ENCODE measurements around the gene LRGUK. TPM values are rescaled to one million over a fixed set of nuclear protein-coding genes. Genes with fewer than 3 reads are reported as not detected.

Gene LRGUK
- polyA plus RNA-seq, 3 donors, result 0.41 TPM; not detected in 2

DNA sequence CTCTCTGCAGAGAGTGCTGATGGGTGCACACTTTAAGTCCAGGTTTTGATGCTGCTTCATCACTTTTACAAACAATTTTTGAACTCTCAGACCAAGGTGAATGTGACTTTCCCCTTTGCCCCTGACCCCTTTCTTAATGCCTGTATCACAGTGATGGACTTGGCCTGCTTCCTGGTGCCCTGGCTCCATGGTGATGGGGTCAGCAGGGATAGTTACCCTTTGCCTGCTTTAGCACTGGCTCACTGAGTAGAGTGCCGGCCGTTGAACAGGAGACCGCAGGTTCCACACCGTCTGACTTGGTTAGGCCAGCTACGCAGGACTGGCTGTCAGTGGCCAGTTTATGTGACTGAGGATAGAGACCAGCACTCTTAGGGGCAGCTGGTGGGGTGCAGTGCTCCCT is 40.1 kb downstream of the LRGUK start:
- 91% methylated on average over 4 of the region's 5 CpGs for WGBS (ENCODE audit: insufficient coverage)
- Histone ChIP-seq H3K27ac (ENCODE audit: low read depth in 1 of 2, low read length in 2 of 2) (no peak overlapping the region), H4K20me1 (ENCODE audit: insufficient read depth, low read length) (no peaks in the 10 kb centered on the region)

DNA sequence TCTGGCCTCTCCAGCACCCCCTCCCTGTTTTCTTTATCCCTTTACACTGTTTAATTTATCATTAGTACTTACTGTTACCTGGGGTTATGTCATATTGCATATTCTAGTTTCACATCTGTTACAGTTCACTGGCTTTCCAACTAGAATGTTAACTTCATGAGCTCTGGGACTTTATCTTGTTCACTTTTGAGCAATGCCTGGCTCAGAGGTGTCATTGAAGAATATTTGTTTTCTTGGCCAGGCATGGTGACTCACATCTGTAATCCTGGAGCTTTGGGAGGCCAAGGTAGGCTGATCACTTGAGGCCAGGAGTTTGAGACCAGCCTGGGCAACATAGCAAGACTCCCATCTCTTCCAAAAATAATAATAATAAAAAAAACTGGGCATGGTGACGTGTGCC is 40.7 kb downstream of the LRGUK start:
- Mint-ChIP-seq H3K4me3 (no peak overlapping the region), H3K36me3 (no peaks in the 10 kb centered on the region), H3K4me1 (peaks cover 2% of the 10 kb centered on the region), H3K9me3 (peaks cover 0 to 2% (median 0%) of the 10 kb centered on the region in 7 donors), H3K27ac (no peak overlapping the region), H3K27me3 (ENCODE audit: low read depth in 3 of 3) (peaks cover 0 to 2% (median 0%) of the 10 kb centered on the region in 3 donors)
- intact Hi-C loops (cut with micrococcal nuclease), result no loop called here
- Histone ChIP-seq H3K9me3 (replicated peaks in 1 of 2; ENCODE audit: control insufficient read depth in 1 of 2, insufficient read depth in 1 of 2, low read length in 2 of 2) (no peaks in the 10 kb centered on the region), H4K20me1 (ENCODE audit: insufficient read depth, low read length) (no peaks in the 10 kb centered on the region), H3K27me3 (ENCODE audit: control insufficient read depth in 2 of 2, insufficient read depth in 2 of 2, low read length in 2 of 2) (no peaks in the 10 kb centered on the region), H3K9ac (ENCODE audit: insufficient read depth, low read length, poor library complexity, severe bottlenecking) (no peak overlapping the region), H2AFZ (ENCODE audit: insufficient read depth, low read depth, low read length, poor library complexity, severe bottlenecking) (no peak overlapping the region), H3K27ac (ENCODE audit: low read depth in 1 of 2, low read length in 2 of 2) (no peak overlapping the region), H3K4me1 (ENCODE audit: control insufficient read depth in 1 of 2, insufficient read depth in 2 of 2, low read length in 2 of 2) (no peaks in the 10 kb centered on the region), H3K4me2 (replicated peaks; ENCODE audit: extremely low read depth, low read length, poor library complexity, severe bottlenecking) (no peak overlapping the region), H3K79me2 (ENCODE audit: insufficient read depth, low read length) (no peaks in the 10 kb centered on the region), H3K36me3 (replicated peaks in 1 of 2; ENCODE audit: control insufficient read depth in 1 of 2, insufficient read depth in 2 of 2, low read length in 2 of 2) (no peaks in the 10 kb centered on the region), H3K4me3 (replicated peaks in 1 of 3; ENCODE audit: low read depth in 2 of 3, low read length in 3 of 3) (no peak overlapping the region)
- DNase-seq, result no peak
- WGBS (ENCODE audit: insufficient coverage), result no CpG with 5 or more reads among the region's 1 CpG
- TF ChIP-seq CTCF (IDR thresholded peaks at IDR 0.05), result no peak

More for the DNA sequence above, 40.1 kb downstream of the LRGUK start:
- no peaks in the 10 kb centered on the region for H3K27me3 ChIP-seq (ENCODE audit: control insufficient read depth in 2 of 2, insufficient read depth in 2 of 2, low read length in 2 of 2)
- H2AFZ ChIP-seq (ENCODE audit: insufficient read depth, low read depth, low read length, poor library complexity, severe bottlenecking), result no peak overlapping the region
- Mint-ChIP-seq H3K27me3 (ENCODE audit: low read depth in 3 of 3) (peaks cover 0 to 2% (median 0%) of the 10 kb centered on the region in 3 donors), H3K36me3 (no peaks in the 10 kb centered on the region), H3K27ac (no peak overlapping the region), H3K4me3 (no peak overlapping the region), H3K9me3 (peaks cover 0 to 2% (median 0%) of the 10 kb centered on the region in 7 donors), H3K4me1 (peaks cover 2% of the 10 kb centered on the region)
- H3K4me3 ChIP-seq (replicated peaks in 1 of 3; ENCODE audit: low read depth in 2 of 3, low read length in 3 of 3), result no peak overlapping the region
- H3K9ac ChIP-seq (ENCODE audit: insufficient read depth, low read length, poor library complexity, severe bottlenecking), result no peak overlapping the region
- no peaks in the 10 kb centered on the region for H3K79me2 ChIP-seq (ENCODE audit: insufficient read depth, low read length)
- H3K36me3 ChIP-seq (replicated peaks in 1 of 2; ENCODE audit: control insufficient read depth in 1 of 2, insufficient read depth in 2 of 2, low read length in 2 of 2), result no peaks in the 10 kb centered on the region
- TF ChIP-seq CTCF (IDR thresholded peaks at IDR 0.05), result no peak
- no peaks in the 10 kb centered on the region for H3K9me3 ChIP-seq (replicated peaks in 1 of 2; ENCODE audit: control insufficient read depth in 1 of 2, insufficient read depth in 1 of 2, low read length in 2 of 2)
- no peak overlapping the region for H3K4me2 ChIP-seq (replicated peaks; ENCODE audit: extremely low read depth, low read length, poor library complexity, severe bottlenecking)
- no peak for DNase-seq
- intact Hi-C loops (cut with micrococcal nuclease), result no loop called here
- no peaks in the 10 kb centered on the region for H3K4me1 ChIP-seq (ENCODE audit: control insufficient read depth in 1 of 2, insufficient read depth in 2 of 2, low read length in 2 of 2)

Data from CD14-positive monocyte (primary cell).